CD4-positive, alpha-beta T cell treated with Interleukin-15 for 4 hours (primary cell): ENCODE results near the gene NUB1.

Source experiments
- DNase-seq: peaks from one replicate; pipeline ENCODE4 v3.0.0-alpha.2; 2020; ENCODE audit warnings: low spot score

NUB1 gene

DNA sequence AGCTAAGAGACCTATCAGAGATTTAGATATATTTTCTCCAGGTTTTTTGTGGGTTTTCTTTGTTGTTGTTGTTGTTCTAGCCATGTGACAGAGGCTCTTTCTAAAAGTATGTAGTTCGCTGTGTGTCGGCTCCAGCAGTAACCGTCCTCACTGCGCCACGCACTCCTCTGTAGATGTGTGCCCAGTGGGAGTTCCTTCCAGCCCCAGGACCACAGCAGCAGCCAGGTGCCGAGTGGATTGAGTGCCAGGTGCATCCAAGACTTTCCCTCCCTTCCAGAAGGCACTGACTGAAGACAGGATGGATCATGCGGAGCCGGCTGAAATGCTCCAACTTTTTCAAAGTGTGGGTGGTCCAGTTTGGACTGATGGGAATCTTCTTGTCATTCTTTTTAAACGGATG is 36.4 kb downstream of the NUB1 start:
- DNase-seq, result no peak

GRCh38 chr7:151378496-151379192 is 37.0 kb downstream of the NUB1 start:
- no peak for DNase-seq

DNA sequence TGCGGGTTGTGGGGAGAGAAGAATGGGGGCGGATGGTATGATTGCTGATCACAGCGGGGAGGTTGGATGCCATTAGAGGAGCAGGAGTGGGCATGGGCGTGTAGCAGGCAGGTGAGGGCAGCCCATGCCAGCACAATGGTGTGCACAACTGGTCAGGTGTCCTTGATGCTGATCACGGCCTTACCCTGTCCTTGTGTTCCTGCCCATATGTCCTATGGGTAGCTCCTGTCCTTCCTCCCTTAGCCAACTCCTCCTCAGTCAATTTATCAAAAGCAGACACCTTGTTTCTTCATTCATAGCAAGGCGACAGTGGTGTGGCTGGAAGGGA is 37.5 kb downstream of the NUB1 start:
- DNase-seq, result no peak

DNA sequence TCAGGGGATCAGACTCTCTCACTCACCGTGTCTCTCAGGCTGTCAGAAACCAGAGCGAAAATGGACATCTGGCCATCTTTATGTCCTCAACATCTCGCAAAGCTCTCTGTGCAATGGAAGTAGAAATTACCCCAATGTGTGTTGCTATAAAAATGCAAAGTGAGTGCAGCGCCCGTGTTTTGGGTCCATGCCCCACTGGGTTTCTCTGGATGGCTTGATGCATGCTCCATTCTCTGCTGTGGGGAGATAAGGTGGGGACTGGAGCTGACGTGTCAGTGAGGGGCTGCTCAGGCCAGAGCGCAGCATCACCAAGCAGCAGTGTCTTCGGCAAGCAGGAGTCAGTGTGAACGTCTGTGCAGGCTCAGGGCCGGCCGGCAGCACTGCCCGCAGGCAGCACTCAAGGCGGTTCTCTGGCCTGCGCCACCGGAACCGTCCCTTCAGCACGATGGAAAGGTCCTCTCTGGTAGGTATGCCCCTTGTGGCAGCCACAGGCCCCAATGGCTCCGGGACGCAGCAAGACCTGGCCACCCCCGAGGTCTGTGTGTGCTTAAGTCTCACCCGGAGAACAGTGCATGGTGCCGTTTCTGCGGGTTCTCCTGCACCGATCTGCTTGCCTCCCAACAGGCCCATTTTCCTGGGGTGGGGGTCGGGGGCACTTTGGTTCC is 38.1 kb downstream of the NUB1 start:
- DNase-seq, result no peak

DNA sequence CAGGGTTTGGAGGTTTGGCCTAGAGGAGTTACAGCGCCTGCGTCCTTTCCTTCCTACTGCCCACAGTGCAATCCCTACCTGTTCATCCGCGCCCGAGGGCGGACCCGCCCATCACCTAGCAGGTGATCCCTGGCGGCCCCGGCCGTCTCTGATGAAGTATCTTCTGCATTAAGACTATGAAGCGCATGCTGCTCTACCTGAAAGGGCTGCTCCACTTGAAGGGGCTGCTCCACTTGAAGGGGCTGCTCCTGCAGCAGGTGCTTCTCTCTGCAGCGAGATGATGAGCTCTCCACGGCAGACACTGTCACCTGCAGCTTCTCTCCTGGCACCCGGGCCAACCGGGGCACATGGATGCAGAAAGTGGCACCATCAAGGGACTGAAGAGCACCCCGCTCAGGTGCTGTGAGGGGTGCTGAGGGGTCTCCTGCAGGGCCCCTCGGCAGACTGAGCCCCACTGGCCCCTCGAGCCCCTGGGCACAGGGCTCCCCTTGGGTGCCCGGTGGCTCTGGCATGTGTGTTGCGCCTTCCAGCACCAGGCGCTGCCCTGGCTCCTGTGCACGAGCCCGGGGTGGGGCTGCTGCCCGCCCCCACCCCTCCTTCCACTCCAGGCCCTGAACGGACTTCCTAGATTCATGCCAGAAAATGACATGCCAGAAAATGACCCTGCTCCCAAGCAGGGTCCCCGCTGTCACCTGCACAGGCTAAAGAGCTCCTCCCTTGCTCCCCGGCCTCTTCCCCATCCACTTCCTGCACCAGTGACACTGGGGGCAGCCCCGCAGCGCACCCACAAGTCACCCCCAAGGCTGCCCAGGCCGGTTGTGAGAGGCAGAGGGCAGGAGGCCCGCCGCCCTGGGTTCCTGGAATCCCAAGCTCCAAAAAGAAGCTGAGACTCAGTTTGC is 38.8 kb downstream of the NUB1 start:
- DNase-seq, result no peak

GRCh38 chr7:151381098-151381347 is 39.4 kb downstream of the NUB1 start:
- DNase-seq, result no peak

- DNase-seq, result peak; percentile 45
Measured at GRCh38 chr7:151381348-151382078, 39.9 kb downstream of the NUB1 start.

- no peak for DNase-seq
Measured at GRCh38 chr7:151382079-151382885, 40.7 kb downstream of the NUB1 start.

GRCh38 chr7:151383638-151384351 is 42.2 kb downstream of the NUB1 start:
- DNase-seq, result no peak

DNA sequence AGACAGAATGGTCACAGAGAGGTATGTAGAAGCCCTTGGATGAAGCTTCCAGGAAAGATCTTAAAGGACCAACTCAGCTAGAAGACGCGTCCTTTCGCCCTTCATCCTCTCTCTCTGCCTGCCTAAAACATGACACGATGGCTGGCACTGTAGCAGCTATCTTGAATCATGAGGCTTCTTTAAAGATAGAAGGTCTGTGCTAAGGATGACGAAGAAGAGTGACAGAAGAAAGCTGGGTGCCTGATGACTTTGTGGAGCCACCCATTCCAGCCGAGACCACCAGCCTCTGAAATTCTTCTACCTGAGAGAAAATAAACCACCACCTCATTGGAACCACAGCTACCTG is 42.7 kb downstream of the NUB1 start:
- no peak for DNase-seq

DNA sequence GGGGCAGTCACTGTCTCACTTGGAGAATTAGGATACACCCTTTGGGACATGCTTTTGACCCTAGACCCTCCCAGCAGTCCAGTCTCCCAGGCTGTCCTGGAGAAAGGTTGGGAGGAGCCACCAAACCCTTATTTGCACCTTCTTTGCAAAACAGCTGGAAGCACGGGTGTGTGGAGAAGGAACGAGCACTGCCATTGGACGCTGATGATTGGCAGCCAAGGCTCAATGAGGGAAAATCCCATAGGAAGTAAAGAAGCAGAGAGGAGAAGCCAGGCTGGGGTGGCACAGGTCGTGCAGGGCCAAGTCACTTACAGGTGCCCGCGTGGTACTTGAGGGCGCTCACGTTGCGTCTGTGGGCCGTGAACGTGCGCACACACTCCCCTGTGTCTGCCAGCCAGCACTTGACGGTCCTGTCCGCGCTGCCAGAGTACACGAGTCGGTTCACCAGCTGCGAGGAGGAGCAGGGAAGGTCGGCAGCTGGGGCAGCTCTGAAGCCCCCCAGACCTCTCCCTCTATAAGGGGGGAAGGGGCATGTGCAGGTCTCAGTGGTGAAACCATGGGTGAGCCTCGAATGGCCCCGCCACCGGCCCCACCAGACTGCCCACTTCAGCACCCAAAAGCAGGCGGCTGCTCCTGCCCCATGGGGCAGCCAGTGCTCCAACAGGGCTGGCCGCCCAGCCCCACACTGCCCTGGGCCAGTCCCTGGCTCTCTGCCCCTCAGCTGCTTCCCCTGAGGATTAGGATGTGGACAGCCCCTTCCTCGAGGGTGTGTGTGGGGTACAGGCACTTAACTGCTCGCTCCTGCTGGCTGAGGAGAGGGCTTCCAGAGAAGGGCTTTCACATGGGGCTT is 43.4 kb downstream of the NUB1 start:
- no peak for DNase-seq

DNA sequence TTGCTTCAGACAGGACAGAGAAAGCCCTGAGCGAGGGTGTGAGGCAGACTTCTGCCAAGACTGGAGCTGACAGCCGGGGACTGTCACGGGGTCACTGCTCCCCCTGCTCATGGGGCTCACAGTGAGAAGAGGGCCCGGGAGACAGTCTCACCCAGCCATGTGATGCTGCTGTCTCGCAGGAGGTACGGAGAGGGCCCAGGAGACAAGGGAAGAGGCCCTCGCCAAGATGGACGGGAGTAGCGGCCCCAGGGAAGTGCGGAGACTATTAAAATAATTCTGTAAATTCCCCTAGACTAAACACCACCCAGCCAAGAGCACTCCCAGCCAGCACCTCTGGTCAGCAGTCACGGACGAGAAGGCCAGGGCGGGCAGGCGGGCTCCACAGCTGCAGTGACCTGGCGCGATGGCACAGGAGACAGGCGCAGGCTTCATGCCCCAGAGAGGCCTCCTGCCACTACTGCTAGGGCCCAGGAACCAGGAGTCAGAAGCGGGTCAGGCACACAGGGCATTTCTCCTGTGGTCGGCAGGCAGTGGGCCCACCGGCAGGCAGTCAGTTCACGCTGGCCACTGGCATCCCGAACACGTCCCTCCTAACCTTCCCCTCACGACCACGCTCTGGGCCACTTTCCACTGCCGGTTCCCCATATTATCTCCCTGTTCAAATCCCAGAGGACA is 44.2 kb downstream of the NUB1 start:
- no peak for DNase-seq

- DNase-seq, result no peak
Measured at GRCh38 chr7:151386301-151387160, 44.9 kb downstream of the NUB1 start.

GRCh38 chr7:151387161-151388006 is 45.8 kb downstream of the NUB1 start:
- no peak for DNase-seq

GRCh38 chr7:151388007-151388297 is 46.3 kb downstream of the NUB1 start:
- no peak for DNase-seq

DNA sequence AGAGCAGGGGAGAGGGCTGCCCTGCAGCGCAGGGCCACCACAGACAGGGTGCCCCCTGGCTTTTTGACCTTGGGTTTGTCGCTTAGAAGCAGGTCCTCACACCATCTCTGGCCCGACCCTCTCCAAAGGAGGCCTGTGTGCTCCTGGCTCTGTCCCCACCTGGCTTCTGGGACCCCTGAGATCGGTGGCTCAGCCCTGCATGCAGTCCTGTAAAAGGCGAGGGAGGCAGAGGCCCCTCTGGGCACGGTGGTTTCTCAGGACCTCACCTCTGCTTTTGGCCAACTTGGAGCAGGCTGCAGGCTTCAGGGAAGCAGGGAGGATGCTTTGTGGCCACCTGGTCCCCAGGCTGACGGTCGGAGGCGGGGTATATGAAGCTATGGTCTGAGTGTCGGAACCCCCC is 46.8 kb downstream of the NUB1 start:
- no peak for DNase-seq

DNA sequence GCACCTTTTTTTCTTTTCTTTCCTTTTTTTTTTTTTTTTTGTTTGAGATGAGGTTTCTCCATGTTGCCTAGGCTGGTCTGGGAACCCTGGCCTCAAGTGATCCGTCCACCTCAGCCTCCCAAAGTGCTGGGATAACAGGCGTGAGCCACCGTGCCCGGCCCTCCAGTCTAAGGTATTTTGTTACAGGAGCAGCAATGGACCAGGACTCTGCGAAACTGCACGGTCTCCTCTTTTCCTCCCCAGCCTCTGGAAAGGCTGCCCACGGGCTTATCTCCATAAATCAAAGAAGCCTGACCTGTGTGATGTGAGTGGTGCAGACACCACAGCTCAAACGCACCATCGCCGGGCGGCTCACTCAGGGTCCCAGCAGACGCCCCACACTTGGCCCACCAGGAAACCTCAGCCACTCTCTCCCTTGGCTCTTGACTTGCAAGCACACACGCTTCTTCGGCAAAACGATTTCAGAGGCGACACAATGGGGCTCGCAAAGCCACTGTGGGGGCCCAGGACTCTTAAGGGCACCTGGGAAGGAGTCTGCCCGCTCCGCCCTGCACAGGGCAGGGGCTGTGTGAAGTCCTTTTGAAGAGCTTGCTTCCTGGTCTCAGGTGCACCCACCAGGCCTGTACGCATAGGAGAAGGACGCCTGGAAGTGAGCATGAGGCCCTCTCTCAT is 47.6 kb downstream of the NUB1 start:
- no peak for DNase-seq
